ENCODE results near the gene IL17A. TPM values are rescaled to one million over a fixed set of nuclear protein-coding genes. Genes with fewer than 3 reads are reported as not detected.
A peak's percentile ranks its signal among the peaks of the same experiment; 100 is the strongest.

IL17A gene
- total RNA-seq, 1 donor from 2014 or later, result not detected

DNA sequence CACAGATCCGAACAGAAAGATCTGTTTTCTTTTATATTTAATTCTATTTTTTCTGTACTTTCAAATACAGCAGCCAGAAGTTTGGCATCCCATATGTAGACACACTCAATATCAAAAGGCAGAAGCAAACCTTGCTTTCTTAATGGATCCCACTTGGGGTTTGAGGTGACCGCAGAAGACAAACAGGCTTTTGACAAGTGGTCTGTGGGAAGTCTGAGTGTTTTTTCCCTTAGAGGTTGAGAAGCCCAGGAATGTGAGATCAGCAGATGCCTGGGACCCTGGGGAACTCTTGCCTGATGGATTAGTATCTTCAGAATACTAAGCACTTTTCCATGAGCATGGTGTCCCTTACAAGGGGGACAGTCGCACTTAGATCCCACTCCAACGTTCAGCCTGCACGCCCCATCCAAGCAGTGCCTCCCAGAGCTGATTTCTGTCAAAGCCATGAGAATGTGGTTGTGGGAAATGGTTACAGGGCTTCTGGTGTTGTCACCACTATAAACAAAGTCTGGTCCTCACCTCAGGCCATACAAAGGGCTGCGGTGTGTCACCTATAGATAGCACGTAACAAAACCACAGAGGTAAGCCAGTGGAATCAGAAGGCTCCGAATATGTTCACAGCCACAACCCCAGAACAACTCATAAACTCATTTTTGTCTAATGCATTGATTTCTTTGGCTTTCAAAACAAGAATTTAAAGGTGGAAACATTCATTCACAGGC, 45.4 kb downstream of the IL17A start:
- intact Hi-C loops (cut with DNase I), result no loop called here
- Histone ChIP-seq H3K9me3 (no peaks in the 10 kb centered on the region), H3K36me3 (no peaks in the 10 kb centered on the region), H3K27me3 (no peaks in the 10 kb centered on the region), H3K4me1 (no peaks in the 10 kb centered on the region), H3K27ac (no peak overlapping the region), H3K4me3 (no peak overlapping the region)
- no peak for DNase-seq
- ATAC-seq, result no peak
- TF ChIP-seq, protein P1, sequence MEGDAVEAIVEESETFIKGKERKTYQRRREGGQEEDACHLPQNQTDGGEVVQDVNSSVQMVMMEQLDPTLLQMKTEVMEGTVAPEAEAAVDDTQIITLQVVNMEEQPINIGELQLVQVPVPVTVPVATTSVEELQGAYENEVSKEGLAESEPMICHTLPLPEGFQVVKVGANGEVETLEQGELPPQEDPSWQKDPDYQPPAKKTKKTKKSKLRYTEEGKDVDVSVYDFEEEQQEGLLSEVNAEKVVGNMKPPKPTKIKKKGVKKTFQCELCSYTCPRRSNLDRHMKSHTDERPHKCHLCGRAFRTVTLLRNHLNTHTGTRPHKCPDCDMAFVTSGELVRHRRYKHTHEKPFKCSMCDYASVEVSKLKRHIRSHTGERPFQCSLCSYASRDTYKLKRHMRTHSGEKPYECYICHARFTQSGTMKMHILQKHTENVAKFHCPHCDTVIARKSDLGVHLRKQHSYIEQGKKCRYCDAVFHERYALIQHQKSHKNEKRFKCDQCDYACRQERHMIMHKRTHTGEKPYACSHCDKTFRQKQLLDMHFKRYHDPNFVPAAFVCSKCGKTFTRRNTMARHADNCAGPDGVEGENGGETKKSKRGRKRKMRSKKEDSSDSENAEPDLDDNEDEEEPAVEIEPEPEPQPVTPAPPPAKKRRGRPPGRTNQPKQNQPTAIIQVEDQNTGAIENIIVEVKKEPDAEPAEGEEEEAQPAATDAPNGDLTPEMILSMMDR (IDR thresholded peaks at IDR 0.05), result no peak

DNA sequence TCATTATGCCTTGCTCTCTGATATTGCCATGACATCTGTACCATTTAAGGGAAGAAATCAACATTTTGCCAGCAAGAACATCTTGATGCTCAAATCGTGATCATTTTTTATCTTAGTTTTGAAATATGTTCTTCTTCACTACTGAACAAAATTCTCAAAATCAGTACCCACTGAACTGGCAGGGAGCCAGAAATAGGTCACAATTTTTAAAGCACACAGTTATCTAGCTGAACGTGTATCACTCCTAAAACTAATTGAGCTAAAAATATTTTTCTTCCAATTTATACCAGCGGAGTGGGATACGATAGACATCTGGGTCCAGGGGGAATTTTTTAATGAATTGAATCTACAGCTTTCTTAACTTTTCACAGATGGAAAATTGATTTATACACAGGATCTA, 46.8 kb downstream of the IL17A start:
- DNase-seq (no peak), ATAC-seq (no peak)
- Histone ChIP-seq H3K4me1 (no peaks in the 10 kb centered on the region), H3K4me3 (no peak overlapping the region), H3K27me3 (no peaks in the 10 kb centered on the region), H3K9me3 (no peaks in the 10 kb centered on the region), H3K27ac (no peak overlapping the region), H3K36me3 (no peaks in the 10 kb centered on the region)
- intact Hi-C loops (cut with DNase I), result no loop called here
- TF ChIP-seq, protein P1 (IDR thresholded peaks at IDR 0.05), result no peak

DNA sequence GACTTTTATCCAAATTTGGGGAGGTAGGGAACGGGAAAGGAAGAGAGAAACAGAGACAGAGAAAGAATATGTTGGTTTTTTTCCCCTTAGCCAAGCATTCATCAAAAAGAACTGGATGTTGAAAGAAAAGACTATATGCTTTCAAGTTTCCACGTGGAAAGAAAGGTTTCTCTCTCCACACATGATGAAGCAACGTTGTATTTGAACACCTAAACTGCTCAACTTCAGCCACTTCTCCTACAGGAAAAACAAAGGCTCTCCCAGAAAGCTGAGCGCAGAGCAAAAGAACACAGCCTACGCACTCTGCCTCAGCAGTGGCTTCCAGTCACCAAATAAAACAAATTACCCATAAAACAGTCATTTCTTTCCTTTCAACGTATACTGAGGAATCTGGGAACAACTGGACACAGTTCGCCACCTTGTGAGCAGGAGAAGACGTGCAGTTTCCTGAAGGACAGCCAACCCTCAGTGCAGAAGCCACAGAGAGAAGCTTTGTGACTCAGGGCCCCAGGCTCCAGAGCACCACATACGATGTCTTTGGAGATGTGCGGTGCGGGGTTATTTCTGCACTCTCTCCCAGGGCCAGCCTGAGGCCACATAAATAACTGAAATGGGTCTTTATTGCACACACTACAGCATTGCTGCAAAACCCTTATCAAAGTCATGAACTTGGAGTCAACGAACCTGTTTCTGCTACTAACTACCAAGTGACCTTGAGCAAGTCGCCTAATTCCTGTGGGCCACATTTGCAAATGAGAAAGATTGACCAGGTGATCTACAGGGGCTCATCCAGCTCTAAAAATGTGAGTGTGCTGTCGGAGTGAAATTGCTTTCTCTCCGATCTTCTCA, 48.0 kb downstream of the IL17A start:
- no peak overlapping the region for H3K4me3 ChIP-seq
- no peaks in the 10 kb centered on the region for H3K36me3 ChIP-seq
- no peak for DNase-seq
- intact Hi-C loops (cut with DNase I), result no loop called here
- no peak overlapping the region for H3K27ac ChIP-seq
- TF ChIP-seq, protein P1 (IDR thresholded peaks at IDR 0.05), result peak; percentile 41
- no peaks in the 10 kb centered on the region for H3K27me3 ChIP-seq
- H3K9me3 ChIP-seq, result no peaks in the 10 kb centered on the region
- peak; percentile 64 for ATAC-seq
- no peaks in the 10 kb centered on the region for H3K4me1 ChIP-seq

Small RNA genes within 50 kb of the gene (microRNA-seq; reads per million reads assigned to microRNA genes)
- gene MIR133B (ENCODE audit: borderline microRNAs expressed) (not detected), gene MIR206 (ENCODE audit: borderline microRNAs expressed) (0.50 reads per million)

Other genes starting within 250 kb of the IL17A start
- 0.32 TPM for gene PKHD1, start 98.8 kb upstream of the IL17A start, total RNA-seq
- gene IL17F, start 58.1 kb downstream of the IL17A start, total RNA-seq, result not detected
- gene MCM3, start 98.4 kb downstream of the IL17A start, total RNA-seq, result 26.3 TPM
- 5.8 TPM for gene PAQR8, start 175.8 kb downstream of the IL17A start, total RNA-seq
- 16.8 TPM for gene EFHC1, start 234.0 kb downstream of the IL17A start, total RNA-seq